Effector memory CD4-positive, alpha-beta T cell (primary cell): ENCODE results near the gene MELTF.

ENCODE experiments used
- DNase-seq, 3 donors: peaks; one replicate each; pipeline ENCODE4 v3.0.0-alpha.2; 2020
- H3K27ac ChIP-seq: 2 replicates; pipeline ENCODE4 v1.7.0; 2013; ENCODE audit warnings: mild to moderate bottlenecking, low read length, moderate library complexity; ENCODE audit not compliant: insufficient read depth, poor library complexity, severe bottlenecking
- H3K27me3 ChIP-seq: replicated peaks from 2 replicates; pipeline ENCODE4 v1.7.0; 2013; ENCODE audit warnings: mild to moderate bottlenecking, low read length; ENCODE audit not compliant: insufficient read depth, control insufficient read depth, poor library complexity, severe bottlenecking
- H3K36me3 ChIP-seq: 2 replicates; pipeline ENCODE4 v1.7.0; 2013; ENCODE audit warnings: mild to moderate bottlenecking, low read length, moderate library complexity; ENCODE audit not compliant: control insufficient read depth, insufficient read depth
- H3K4me1 ChIP-seq: 2 replicates; pipeline ENCODE4 v1.7.0; 2013; ENCODE audit warnings: low read length, mild to moderate bottlenecking; ENCODE audit not compliant: control insufficient read depth, insufficient read depth, poor library complexity, severe bottlenecking
- H3K4me3 ChIP-seq: 2 replicates; pipeline ENCODE4 v1.7.0; 2013; ENCODE audit warnings: low read length, low read depth, mild to moderate bottlenecking; ENCODE audit not compliant: insufficient read depth, poor library complexity, severe bottlenecking
- H3K9me3 ChIP-seq: 2 replicates; pipeline ENCODE4 v1.7.0; 2013; ENCODE audit warnings: mild to moderate bottlenecking, low read length, moderate library complexity; ENCODE audit not compliant: control insufficient read depth

Gene MELTF

GRCh38 chr3:197027151-197027895, 2.3 kb downstream of the MELTF start:
- H3K4me1 ChIP-seq: peaks cover 15% of the 10 kb centered on the region
- no peak for DNase-seq

DNA sequence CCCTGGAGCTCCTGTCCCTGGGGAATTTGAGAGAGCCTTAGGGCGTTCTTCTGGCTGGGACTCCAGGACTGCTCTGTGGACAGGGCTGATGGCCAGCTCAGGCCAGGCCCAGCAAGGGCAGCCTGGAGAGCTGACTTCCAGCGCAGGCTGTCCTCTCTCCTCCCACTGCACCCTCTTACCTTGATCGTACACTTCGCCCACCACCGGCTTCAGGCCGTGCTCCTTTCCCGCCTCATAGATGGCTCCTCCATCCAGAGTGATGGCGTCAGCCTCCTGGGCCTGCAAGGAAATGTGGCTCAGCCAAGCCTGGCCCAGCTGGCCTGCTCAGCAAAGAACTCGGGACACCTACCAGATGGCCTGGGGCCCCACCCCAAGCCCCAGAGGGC, 3.1 kb downstream of the MELTF start:
- H3K9me3 ChIP-seq: no peaks in the 10 kb centered on the region
- H3K27ac ChIP-seq: no peak overlapping the region
- no peak for DNase-seq
- H3K36me3 ChIP-seq: no peaks in the 10 kb centered on the region
- peaks cover 15% of the 10 kb centered on the region for H3K4me1 ChIP-seq
- H3K4me3 ChIP-seq: no peak overlapping the region
- H3K27me3 ChIP-seq: no peaks in the 10 kb centered on the region

More at GRCh38 chr3:197027151-197027895, 2.3 kb downstream of the MELTF start:
- Histone ChIP-seq H3K36me3 (no peaks in the 10 kb centered on the region), H3K27ac (no peak overlapping the region), H3K9me3 (no peaks in the 10 kb centered on the region), H3K4me3 (no peak overlapping the region), H3K27me3 (no peaks in the 10 kb centered on the region)

- DNase-seq: no peak
- H3K27ac ChIP-seq: no peak overlapping the region
- H3K4me1 ChIP-seq: peaks cover 15% of the 10 kb centered on the region
- H3K27me3 ChIP-seq: no peaks in the 10 kb centered on the region
- H3K9me3 ChIP-seq: no peaks in the 10 kb centered on the region
- no peak overlapping the region for H3K4me3 ChIP-seq
- no peaks in the 10 kb centered on the region for H3K36me3 ChIP-seq
Observed at GRCh38 chr3:197025736-197026480, 3.7 kb downstream of the MELTF start.

DNA sequence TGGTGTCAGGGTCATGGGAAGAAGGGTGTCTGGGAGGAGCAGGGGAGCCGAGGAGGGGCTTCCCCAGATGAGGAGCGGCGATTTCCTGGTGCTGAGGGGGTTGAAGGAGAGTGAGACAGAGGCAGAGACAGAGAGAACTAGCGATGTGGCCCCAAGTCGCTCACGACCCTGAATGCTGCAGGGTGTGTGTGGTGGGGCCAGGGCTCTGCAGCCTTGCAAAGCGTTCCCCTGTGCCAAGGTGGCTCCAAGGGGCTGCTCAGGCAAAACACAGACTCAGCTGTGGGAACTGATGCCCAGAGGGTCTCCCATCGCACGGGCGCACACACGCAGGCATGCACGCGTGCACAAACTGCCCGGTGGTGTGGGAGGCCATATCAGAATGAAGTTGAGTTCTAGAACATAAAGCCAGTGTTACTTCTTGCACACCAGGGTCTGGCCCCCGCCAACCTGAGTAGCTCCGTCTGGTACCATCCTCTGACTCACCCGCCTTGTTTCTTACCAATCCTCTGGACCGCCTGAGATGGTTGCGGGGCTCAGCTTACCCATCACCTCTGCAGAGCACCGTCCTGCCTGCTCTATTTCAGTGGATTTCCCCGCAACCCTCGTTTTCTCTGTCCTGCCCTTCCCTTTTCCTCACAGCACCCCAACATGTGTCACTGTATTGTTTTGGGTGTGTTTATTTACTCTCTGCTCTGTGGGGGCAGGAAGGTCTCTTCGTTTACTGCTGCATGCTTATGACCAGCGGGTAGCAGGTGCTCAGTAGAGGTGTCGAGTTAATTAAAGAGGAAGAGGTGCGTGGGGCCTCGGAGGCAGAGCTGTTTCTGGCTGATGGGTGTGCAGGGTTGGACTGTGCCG, 4.5 kb downstream of the MELTF start:
- H3K36me3 ChIP-seq: no peaks in the 10 kb centered on the region
- no peaks in the 10 kb centered on the region for H3K27me3 ChIP-seq
- no peak overlapping the region for H3K4me3 ChIP-seq
- H3K9me3 ChIP-seq: no peaks in the 10 kb centered on the region
- H3K4me1 ChIP-seq: peaks cover 15% of the 10 kb centered on the region
- no peak overlapping the region for H3K27ac ChIP-seq
- DNase-seq: no peak

DNA sequence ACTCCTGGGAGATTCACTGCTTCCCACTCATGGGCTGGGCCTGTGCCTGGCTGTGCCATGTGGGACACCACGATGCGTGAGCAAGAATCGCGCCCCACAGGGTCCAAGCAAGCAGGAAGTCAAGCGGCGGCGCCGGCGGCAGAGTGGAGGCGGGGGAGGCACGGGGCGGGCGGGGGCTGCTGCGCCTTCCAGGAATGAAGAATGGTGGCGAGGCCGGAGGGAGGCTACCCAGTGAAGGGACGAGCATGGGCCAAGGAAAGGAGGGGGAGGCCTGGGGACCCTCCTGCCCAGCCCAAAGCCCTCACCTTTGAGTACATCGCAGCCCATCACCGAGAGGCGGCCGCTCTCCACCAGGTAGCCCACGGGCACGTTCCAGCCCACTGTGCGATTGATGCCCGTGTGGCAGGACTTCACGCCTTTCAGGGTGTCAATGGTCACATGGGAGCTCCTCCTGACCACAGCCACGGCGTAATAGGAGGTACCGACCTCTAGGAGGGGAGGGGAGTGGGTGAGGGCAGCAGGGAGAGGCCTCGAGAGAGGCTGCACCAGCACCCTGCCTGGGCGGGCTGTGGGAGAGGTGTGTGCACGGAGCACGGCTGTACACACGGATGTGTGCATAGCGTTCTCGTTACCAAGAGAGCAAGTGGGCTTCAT, 5.5 kb downstream of the MELTF start:
- H3K9me3 ChIP-seq: no peaks in the 10 kb centered on the region
- H3K27ac ChIP-seq: no peak overlapping the region
- no peak for DNase-seq

GRCh38 chr3:197023241-197023997, 6.2 kb downstream of the MELTF start:
- Histone ChIP-seq H3K4me3 (no peak overlapping the region), H3K27ac (no peak overlapping the region), H3K36me3 (no peaks in the 10 kb centered on the region), H3K4me1 (peaks cover under 1% of the 10 kb centered on the region), H3K9me3 (no peaks in the 10 kb centered on the region), H3K27me3 (no peaks in the 10 kb centered on the region)
- DNase-seq: no peak

More for the DNA sequence above, 5.5 kb downstream of the MELTF start:
- Histone ChIP-seq H3K4me1 (peaks cover 7% of the 10 kb centered on the region), H3K27me3 (no peaks in the 10 kb centered on the region), H3K36me3 (no peaks in the 10 kb centered on the region), H3K4me3 (no peak overlapping the region)

GRCh38 chr3:197022405-197023231, 7.0 kb downstream of the MELTF start:
- Histone ChIP-seq H3K27me3 (no peaks in the 10 kb centered on the region), H3K36me3 (no peaks in the 10 kb centered on the region), H3K4me1 (no peaks in the 10 kb centered on the region), H3K9me3 (no peaks in the 10 kb centered on the region), H3K4me3 (no peak overlapping the region), H3K27ac (no peak overlapping the region)
- no peak for DNase-seq

GRCh38 chr3:197021729-197022404, 7.8 kb downstream of the MELTF start:
- H3K27me3 ChIP-seq: no peaks in the 10 kb centered on the region
- H3K4me1 ChIP-seq: no peaks in the 10 kb centered on the region
- no peaks in the 10 kb centered on the region for H3K9me3 ChIP-seq
- H3K27ac ChIP-seq: no peak overlapping the region
- H3K36me3 ChIP-seq: no peaks in the 10 kb centered on the region
- no peak for DNase-seq
- H3K4me3 ChIP-seq: no peak overlapping the region
